ENCODE data around the gene RUFY1. TPM values are rescaled to one million over a fixed set of nuclear protein-coding genes. Genes with fewer than 3 reads are reported as not detected.
"Not testable (repeated sequence)": the region's sequence is repeated elsewhere in the genome, so short reads cannot be mapped to it uniquely, and the experiment has no call there.

RUFY1 gene
- total RNA-seq, 1 donor from 2014 or later, result 30.6 TPM

DNA sequence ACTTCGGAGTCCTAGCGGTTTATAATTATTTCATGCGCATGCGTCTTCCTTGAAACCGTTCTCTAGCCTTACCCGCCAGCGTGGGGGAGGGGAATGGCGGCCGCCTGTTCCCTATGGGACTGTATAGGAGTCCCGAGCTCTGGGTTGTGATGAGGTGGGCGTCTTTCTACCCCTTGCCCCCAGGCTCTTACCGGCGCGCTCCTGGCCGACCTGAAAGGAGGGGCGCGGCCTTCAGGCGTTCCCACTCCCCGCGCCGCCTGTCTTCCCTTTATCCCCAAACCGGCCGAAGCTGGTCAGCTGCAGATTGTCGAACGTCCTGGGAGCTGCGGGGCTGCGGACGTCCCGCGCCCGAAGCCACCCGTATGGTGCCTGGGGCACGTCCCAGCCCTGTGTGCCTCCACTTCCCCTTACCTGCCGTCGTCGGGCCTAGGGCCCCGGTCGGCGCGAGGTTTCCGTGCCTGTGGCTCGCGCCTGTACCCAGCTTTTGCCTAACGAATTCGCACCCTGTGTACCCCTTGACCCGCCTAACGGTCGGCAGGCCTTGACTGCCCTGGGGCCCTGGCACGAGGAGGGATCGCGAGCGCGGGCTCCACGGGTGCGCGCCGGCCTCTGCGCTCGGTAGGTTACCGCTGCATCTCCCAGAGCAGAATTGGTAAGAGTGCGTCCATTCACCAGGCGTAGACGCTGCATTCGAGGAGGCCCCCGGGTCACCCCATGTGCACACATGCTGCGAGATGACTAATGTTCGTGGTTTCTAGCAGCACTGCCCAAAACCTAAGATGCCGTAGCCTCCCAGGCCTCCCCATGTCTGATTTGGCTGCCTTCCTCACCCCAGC lies 73.8 kb downstream of the RUFY1 start:
- peak; percentile 35 for ATAC-seq

DNA sequence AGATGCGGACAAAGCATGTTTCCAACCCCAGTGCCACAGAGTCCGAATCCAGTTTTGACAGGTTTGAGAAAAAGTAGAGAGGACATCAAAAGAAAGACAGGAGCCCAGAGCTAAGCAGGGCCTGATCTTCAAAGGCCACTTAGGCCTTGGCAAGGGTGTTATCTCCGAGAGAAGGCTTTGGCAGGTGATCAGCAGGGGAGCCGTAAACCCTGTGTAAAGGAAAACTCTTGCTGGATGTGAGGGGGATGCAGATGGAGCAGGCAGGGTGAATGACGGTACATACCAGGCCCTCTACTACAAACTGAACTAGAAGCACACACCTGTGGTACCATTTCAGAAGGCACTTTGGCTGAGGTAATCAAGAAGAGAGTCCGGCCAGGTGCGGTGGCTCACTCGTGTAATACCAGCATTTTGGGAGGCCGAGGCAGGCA lies 74.5 kb downstream of the RUFY1 start:
- ATAC-seq, result no peak

DNA sequence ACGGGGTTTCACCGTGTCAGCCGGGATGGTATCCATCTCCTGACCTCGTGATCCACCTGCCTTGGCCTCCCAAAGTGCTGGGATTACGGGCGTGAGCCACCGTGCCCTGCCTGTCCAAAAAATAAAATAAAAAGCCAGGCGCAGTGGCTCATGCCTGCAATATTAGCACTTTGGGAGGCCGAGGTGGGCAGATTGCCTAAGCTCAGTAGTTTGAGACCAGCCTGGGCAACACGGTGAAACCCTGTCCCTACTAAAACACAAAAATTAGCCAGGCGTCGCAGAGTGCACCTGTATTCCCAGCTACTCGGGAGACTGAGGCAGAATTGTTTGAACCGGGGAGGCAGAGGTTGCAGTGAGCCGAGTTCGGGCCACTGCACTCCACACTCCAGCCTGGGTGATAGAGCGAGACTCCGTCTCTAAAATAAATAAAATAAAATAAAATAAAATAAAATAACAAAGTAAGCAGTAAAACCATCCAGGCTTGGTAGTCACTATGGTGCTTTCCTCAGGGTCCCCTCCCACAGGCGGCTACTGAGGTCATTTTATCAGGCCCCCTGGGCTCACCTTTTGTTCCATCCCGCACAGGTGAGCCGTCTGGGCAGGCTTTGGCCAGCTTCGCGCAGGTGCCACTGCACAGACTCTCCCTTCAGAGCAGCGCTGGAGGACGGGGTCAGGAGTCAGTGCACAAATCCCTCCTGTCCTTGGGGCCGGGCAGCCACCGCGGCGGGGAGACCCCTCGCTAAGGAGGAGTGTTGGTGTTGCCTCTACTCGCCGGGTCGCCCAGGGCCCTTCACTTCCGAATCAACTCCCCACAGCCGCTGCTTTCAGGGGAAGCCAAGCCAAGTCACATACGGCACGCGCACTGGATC lies 83.4 kb downstream of the RUFY1 start:
- ATAC-seq, result not testable (repeated sequence)

DNA sequence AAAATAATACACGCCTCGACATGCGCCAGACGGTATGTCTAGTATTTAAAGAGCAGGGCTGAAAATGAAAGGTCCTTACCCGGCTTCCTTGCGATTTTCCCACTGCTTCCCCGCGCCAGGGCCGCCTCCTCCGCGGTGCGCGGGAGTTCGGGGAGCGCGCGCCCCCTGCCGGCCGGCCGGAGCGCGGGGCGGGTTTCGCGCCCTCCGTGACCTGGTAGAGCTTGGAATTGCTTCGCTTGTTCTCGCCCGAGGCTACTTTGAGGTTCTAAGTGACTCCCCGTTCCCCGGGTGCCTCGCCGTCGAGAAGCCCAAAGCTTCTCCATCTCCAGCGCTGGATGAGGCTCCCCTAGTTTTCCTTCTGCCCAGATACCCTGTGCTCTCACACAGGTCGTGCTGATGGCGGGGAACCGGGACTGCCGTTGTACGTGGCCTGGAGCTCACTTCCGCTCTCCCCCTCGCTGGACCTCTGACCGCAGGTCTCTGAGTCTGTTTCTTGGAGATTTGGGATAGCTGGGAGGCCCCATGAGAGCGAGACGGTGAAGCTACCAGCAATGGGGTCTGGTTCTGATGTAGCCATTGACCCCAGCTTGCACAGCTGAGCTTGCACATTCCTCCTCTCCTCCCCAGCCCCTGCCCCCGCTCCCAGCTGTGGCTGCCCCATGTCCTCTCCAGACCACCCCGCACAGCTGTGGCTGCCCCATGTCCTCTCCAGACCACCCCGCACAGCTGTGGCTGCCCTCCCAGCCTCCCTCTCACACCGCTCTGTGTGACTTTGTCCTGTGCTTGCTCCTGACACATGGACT lies 84.2 kb downstream of the RUFY1 start:
- peak; percentile 89 for ATAC-seq

DNA sequence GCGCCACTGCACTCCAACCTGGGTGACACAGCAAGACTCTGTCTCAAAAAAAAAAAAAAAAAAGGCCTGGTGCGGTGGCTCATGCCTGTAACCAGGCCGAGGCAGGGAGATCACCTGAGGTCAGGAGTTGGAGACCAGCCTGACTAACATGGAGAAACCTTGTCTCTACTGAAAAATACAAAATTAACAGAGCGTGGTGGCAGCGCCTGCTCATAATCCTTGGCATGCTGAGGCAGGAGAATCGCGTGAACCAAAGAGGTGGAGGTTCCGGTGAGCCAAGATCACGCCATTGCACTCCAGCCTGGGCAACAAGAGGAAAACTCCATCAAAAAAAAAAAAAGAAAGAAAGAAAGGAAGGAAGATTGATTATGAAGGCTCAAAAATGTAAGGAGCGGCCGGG lies 88.9 kb downstream of the RUFY1 start:
- peak; percentile 72 for ATAC-seq

DNA sequence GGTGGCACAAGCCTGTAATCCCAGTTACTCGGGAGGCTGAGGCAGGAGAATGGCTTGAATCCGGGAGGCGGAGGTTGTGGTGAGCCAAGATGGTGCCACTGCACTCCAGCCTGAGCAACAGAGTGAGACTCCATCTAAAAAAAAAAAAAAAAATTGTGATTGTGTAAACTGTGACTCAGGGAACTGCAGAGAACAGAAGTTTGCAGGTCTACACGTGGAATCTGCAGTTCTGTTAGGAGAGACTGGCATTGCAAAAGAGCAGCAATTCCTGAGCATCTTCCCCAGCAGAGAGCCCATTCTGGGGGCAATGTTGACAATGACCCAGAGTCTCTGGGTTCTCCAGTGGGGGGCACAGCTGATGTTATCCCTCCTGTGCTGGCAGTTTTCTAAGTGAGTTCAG lies 91.4 kb downstream of the RUFY1 start:
- not testable (repeated sequence) for ATAC-seq

DNA sequence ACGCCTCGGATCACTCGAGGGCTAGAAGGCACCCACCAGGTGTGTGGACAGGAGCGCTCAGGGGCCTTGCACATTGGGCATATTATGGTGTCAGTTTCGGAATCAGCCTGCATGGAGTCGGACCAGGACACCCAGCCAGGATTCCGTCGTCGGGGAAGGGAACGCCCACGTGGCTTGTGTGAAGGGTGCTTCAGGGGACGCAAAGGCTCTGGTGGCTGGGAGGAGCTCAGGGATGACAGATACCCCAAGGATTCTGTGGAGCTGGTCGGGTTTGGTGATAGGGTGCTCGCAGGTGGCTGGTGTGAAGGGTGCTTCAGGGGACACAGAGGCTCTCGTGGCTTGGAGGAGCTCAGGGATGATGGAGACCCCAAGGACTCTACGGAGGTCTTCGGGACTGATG lies 92.3 kb downstream of the RUFY1 start:
- not testable (repeated sequence) for ATAC-seq

DNA sequence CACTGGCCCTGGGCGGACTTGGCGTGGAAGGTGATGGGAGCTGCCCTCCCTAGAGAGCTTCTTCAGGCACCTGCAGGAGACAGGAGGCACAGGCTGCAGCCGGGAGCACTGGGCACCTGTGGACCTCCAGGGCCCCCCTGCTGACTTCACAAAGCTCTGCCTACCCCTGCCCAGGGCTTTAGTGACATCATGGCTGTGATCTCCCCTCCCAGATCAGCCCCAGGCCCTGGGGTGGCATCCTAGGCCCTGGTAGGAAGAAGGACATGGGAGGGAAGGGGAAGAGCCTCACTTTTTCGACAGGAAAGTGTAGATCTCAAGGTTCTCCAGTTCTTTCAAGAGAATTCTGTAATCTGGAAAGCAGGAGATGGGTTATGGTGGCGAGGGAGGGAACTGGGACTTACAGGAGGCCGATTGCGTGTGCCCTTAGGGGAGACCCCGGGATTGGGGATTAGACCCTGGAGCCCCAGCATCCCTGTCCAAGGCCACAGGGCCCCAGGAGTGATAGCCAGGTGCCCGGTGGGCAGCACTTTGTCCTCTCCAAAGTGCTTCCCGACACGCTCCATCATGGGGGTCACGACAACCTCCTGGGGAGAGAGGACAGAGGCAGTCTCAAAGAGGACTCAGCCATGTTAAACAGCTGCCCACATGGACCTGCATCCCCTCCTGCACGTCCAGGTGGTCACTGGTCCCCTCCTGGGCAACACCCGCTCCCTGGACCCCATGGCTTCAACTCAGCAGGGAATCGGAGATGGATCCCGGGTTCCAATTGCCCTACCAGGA lies 93.0 kb downstream of the RUFY1 start:
- not testable (repeated sequence) for ATAC-seq

DNA sequence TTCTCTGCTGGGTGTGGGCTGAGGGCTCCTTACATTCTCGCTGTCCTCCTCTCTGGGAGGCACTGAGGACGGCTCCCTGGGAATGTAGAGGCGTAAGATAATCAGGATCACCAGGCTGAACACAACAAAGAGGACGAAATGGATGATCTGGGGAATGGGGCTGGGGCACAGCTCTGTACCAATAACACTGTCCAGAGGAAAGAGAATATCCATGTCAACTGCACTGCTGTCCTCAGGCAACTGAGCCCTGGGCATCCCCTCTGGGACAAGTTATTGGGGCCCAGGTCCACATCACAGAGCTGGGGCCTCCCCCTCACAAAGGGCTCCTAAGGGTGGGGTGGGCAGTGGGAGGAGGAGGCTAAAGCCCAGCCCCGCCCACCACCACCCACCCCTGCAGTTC lies 94.4 kb downstream of the RUFY1 start:
- peak; percentile 20 for ATAC-seq

DNA sequence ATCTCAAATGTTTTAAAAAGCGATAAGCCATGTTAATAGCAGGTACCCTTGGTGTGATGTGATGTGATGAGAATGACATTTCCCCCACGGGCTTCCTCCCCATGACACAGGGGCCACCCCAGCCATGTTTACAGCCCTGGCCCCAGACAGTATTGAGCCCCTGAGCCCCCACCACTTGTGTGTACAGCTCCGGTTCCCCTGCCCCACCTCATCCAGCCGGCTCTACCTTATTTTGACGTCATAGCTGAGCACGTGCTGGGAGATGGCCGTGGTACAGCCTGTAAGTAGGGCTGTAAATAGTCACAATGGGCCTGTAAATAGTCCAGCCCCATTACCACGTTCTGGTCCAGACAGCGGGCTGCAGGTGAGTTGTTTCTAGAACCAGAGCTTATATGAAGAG lies 98.1 kb downstream of the RUFY1 start:
- no peak for ATAC-seq

DNA sequence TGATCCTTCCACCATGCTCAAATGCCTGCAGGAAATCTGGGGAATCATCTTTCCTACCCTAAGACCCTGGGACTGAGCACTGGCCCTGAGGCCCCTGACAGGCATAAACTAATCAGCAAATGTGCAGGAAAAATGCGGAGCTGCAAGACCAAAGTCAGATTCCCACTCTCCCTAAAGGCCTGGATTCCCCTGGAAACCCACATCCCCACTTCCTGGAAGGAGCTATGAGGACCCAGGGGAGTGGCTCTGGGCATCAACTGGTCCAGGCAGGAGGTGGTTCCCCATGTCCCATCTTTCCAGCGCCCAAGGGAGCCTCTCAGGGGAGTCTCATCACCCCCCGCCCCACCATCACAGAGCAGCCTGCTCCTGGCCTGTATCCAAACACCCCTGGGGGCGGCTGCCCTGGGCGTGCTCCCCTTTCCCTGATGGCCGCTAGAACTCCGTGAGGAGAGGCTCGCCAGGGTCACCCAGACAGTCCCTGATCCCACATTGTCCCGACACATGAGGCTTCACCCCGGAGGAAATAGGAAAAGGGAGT lies 98.9 kb downstream of the RUFY1 start:
- not testable (repeated sequence) for ATAC-seq

DNA sequence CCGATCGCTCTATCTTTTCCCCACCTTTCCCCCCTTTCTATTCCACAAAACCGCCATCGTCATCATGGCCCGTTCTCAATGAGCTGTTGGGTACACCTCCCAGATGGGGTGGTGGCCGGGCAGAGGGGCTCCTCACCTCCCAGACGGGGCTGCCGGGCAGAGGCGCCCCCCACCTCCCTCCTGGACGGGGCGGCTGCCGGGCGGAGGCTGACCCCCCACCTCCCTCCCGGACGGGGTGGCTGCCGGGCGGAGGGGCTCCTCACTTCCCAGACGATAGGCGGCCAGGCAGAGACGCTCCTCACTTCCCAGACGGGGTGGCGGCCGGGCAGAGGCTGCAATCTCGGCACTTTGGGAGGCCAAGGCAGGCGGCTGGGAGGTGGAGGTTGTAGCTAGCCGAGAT lies 99.9 kb downstream of the RUFY1 start:
- ATAC-seq, result not testable (repeated sequence)

DNA sequence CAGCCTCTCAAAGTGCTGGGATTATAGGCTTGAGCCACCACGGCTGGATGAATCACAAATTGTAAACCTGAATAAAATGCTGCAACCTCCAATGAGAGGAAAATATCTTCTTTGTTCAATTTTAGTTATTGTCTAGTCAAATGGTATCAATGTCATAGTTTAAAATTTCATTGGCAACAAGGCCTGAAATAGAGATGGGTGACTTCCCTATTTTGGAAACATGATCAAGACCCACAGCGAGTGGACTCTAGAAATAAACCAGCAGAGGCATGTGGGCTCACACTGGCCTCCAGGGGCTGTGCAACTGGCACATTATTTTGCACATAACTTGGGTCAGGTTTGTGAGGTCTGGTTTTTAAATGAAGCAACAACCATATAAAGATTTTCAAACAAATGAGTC lies 102.8 kb downstream of the RUFY1 start:
- ATAC-seq, result not testable (repeated sequence)

DNA sequence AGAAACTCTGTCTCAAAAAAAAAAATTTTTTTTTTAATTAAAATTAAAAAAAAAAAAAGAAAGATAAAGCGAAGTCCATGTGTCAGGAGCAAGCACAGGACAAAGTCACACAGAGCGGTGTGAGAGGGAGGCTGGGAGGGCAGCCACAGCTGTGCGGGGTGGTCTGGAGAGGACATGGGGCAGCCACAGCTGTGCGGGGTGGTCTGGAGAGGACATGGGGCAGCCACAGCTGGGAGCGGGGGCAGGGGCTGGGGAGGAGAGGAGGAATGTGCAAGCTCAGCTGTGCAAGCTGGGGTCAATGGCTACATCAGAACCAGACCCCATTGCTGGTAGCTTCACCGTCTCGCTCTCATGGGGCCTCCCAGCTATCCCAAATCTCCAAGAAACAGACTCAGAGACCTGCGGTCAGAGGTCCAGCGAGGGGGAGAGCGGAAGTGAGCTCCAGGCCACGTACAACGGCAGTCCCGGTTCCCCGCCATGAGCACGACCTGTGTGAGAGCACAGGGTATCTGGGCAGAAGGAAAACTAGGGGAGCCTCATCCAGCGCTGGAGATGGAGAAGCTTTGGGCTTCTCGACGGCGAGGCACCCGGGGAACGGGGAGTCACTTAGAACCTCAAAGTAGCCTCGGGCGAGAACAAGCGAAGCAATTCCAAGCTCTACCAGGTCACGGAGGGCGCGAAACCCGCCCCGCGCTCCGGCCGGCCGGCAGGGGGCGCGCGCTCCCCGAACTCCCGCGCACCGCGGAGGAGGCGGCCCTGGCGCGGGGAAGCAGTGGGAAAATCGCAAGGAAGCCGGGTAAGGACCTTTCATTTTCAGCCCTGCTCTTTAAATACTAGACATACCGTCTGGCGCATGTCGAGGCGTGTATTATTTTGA lies 107.2 kb downstream of the RUFY1 start:
- peak; percentile 93 for ATAC-seq

DNA sequence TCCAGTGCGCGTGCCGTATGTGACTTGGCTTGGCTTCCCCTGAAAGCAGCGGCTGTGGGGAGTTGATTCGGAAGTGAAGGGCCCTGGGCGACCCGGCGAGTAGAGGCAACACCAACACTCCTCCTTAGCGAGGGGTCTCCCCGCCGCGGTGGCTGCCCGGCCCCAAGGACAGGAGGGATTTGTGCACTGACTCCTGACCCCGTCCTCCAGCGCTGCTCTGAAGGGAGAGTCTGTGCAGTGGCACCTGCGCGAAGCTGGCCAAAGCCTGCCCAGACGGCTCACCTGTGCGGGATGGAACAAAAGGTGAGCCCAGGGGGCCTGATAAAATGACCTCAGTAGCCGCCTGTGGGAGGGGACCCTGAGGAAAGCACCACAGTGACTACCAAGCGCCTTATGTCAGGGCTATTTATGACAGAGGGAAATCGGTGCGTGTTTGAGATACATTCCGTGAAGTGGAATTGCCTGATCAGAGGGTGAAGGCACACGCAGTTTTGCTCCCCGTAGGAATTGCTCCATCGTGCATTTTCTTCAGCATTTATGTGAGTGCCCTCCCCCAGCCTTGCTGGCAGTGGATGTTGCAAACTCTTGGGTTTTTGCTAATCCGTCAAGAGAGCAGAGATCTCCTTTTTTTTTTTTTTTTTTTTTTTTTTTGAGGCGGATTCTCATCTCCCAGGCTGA lies 108.0 kb downstream of the RUFY1 start:
- ATAC-seq, result peak; percentile 58
